Natural killer cell (primary cell): ENCODE measurements around the gene TSPAN10. TPM values are rescaled to one million over a fixed set of nuclear protein-coding genes. Genes with fewer than 3 reads are reported as not detected.

Experiments used
- ATAC-seq, 3 donors: fragments of 150-1000 bp in 2 of 3; fragments of 200-7000 bp in 1 of 3; cut with Tn5 transposase; 1 replicate in 1 of 3; 2 replicates in 2 of 3; pipeline ENCODE4 v1.10.0; 2021; ENCODE audit warnings: mild to moderate bottlenecking in 2 of 3, moderate library complexity in 2 of 3
- DNase-seq, 2 donors: peaks; one replicate each; pipeline versions ENCODE4 v3.0.0 to v3.0.0-alpha.2; 2013 to 2021; ENCODE audit warnings: mixed read lengths in 1 of 2
- H3K27ac ChIP-seq: one replicate; pipeline ENCODE4 v1.5.1; 2013; ENCODE audit warnings: mild to moderate bottlenecking, low read length
- H3K27me3 ChIP-seq: one replicate; pipeline ENCODE4 v1.6.1; 2013; ENCODE audit warnings: low read length; ENCODE audit not compliant: control insufficient read depth, insufficient read depth
- H3K36me3 ChIP-seq: one replicate; pipeline ENCODE4 v1.6.1; 2013; ENCODE audit warnings: low read length; ENCODE audit not compliant: control insufficient read depth, insufficient read depth
- H3K4me1 ChIP-seq: one replicate; pipeline ENCODE4 v1.6.1; 2013; ENCODE audit warnings: low read length; ENCODE audit not compliant: control insufficient read depth, insufficient read depth
- H3K4me3 ChIP-seq: one replicate; pipeline ENCODE4 v1.5.1; 2013; ENCODE audit warnings: low read length
- H3K9me3 ChIP-seq: one replicate; pipeline ENCODE4 v1.6.1; 2013; ENCODE audit warnings: low read length; ENCODE audit not compliant: control insufficient read depth, insufficient read depth
- H3K27ac Mint-ChIP-seq, 2 donors: one replicate each; pipeline ENCODE4 v1.8.0; 2022; ENCODE audit warnings: mild to moderate bottlenecking in 2 of 2, mixed read lengths in 2 of 2, moderate library complexity in 1 of 2
- H3K27me3 Mint-ChIP-seq, 2 donors: one replicate each; pipeline ENCODE4 v1.8.0; 2022; ENCODE audit warnings: low read depth in 2 of 2, mixed read lengths in 2 of 2
- H3K36me3 Mint-ChIP-seq: one replicate; pipeline ENCODE4 v1.8.0; 2022; ENCODE audit warnings: mixed read lengths
- H3K4me1 Mint-ChIP-seq, 2 donors: one replicate each; pipeline ENCODE4 v1.8.0; 2022; ENCODE audit warnings: mixed read lengths in 2 of 2
- H3K4me3 Mint-ChIP-seq: one replicate; pipeline ENCODE4 v1.8.0; 2022; ENCODE audit warnings: mild to moderate bottlenecking, moderate library complexity, mixed read lengths
- H3K9me3 Mint-ChIP-seq, 2 donors: one replicate each; pipeline ENCODE4 v1.8.0; 2022; ENCODE audit warnings: mixed read lengths in 2 of 2
- WGBS: methylation state at CpG from one replicate; pipeline ENCODE4 v1.1.7; 2013; ENCODE audit warnings: missing lambda C conversion rate; ENCODE audit not compliant: insufficient coverage; 5-methylcytosine and 5-hydroxymethylcytosine counted together
- intact Hi-C: fragments of 100-400 bp; cut with micrococcal nuclease; formaldehyde crosslinking; loops from one replicate; pipeline ENCODE4 v1.14.2; 2022
- total RNA-seq, 4 donors: library from RNA; stranded (reverse); fragments of 120-200 nt in 1 of 4; gene quantifications; one replicate each; pipeline versions ENCODE4 v1.2.3 to v1.2.4, GENCODE V29; 2013 to 2022
- TF ChIP-seq, protein P1 (sequence below): fragments of 200-600 bp; IDR thresholded peaks from one replicate; pipeline ENCODE4 v1.8.0; 2022; ENCODE audit warnings: antibody characterized with exemption

The TSPAN10 gene
- total RNA-seq, 3 donors from 2014 or later (not counting 1 experiment from before 2014, with no cell fraction given): 0.24 to 0.35 (median 0.29) TPM

DNA sequence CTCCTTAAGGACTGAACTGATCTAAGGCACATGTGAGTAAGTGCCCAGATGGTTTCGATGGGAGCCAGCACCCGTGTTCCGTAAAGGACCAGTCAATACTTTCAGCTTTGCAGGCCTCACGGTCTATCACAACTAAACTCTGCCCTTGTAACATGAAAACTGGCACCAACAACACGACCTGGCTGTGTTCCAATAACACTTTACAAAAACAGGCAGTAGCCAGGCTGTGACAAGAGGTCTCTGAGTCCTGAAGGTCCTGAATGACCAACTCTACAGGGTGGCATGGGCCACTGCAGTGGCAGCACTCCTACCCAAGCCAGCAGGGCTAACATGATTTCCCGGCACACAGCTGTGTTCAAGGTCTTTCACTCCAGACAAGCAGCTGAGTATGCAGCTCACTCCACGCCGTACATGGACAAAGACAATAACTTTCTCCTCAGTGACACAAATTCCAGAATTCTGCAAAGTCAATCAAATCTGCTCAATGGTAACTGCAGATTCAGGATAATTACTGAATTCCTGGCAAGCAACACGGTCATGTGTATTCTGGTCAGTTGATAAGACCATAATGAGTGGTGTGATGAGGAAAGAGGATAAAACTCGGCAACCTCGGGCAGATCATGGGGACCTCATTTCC, 15.4 kb upstream of the TSPAN10 start:
- 95% methylated on average over 9 of the region's 11 CpGs for WGBS
- ATAC-seq (no peak), DNase-seq (no peak)
- Mint-ChIP-seq H3K36me3 (peaks cover 31% of the 10 kb centered on the region), H3K4me3 (no peak overlapping the region), H3K4me1 (peaks cover 4 to 22% of the 10 kb centered on the region in 2 donors), H3K9me3 (peaks cover 0 to 8% of the 10 kb centered on the region in 2 donors), H3K27ac (no peak overlapping the region), H3K27me3 (no peaks in the 10 kb centered on the region)
- no peak overlapping the region for H3K27ac ChIP-seq
- H3K4me1 ChIP-seq: no peaks in the 10 kb centered on the region
- intact Hi-C loops: no loop called here
- no peaks in the 10 kb centered on the region for H3K27me3 ChIP-seq
- peaks cover 56% of the 10 kb centered on the region for H3K36me3 ChIP-seq
- H3K9me3 ChIP-seq: no peaks in the 10 kb centered on the region
- TF ChIP-seq, protein P1, sequence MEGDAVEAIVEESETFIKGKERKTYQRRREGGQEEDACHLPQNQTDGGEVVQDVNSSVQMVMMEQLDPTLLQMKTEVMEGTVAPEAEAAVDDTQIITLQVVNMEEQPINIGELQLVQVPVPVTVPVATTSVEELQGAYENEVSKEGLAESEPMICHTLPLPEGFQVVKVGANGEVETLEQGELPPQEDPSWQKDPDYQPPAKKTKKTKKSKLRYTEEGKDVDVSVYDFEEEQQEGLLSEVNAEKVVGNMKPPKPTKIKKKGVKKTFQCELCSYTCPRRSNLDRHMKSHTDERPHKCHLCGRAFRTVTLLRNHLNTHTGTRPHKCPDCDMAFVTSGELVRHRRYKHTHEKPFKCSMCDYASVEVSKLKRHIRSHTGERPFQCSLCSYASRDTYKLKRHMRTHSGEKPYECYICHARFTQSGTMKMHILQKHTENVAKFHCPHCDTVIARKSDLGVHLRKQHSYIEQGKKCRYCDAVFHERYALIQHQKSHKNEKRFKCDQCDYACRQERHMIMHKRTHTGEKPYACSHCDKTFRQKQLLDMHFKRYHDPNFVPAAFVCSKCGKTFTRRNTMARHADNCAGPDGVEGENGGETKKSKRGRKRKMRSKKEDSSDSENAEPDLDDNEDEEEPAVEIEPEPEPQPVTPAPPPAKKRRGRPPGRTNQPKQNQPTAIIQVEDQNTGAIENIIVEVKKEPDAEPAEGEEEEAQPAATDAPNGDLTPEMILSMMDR: no peak
- no peak overlapping the region for H3K4me3 ChIP-seq

- Histone ChIP-seq H3K9me3 (no peaks in the 10 kb centered on the region), H3K4me3 (no peak overlapping the region), H3K27me3 (no peaks in the 10 kb centered on the region), H3K36me3 (peaks cover 20% of the 10 kb centered on the region), H3K27ac (no peak overlapping the region), H3K4me1 (peaks cover 1% of the 10 kb centered on the region)
- Mint-ChIP-seq H3K4me3 (no peak overlapping the region), H3K27ac (no peak overlapping the region), H3K4me1 (peaks cover 0 to 13% of the 10 kb centered on the region in 2 donors), H3K9me3 (peaks cover 0 to 2% of the 10 kb centered on the region in 2 donors), H3K36me3 (peaks cover 4% of the 10 kb centered on the region), H3K27me3 (no peaks in the 10 kb centered on the region)
- 91% methylated on average over 8 of the region's 8 CpGs for WGBS
- intact Hi-C loops: no loop called here
- DNase-seq (no peak), ATAC-seq (no peak)
- TF ChIP-seq, protein P1: no peak
Observed at GRCh38 chr17:81630274-81630673, 6.7 kb upstream of the TSPAN10 start.

DNA sequence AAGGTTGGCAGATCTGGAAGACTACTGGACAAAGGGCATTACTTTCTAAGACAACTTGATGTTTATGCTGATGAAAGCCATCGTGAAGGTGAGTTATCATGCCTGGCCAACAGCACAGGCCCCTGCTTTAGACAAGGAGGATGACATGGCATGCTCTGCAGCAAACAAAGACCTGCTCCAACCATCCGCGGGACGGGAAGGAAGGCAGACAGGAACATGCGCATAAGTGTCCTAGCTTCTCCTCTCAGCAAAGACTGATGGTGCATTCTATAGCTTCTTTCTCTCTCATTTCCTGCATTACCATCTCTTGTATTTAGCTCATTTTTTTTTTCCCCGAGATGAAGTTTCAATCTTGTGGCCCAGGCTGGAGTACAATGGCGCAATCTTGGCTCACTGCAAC, 5.5 kb upstream of the TSPAN10 start:
- no peaks in the 10 kb centered on the region for H3K9me3 Mint-ChIP-seq
- TF ChIP-seq, protein P1: no peak

GRCh38 chr17:81635431-81635830, 1.6 kb upstream of the TSPAN10 start:
- intact Hi-C loops: no loop called here
- Mint-ChIP-seq H3K27ac (peak overlapping the region in 1 of 2 donors; percentile 84), H3K4me3 (peak overlapping the region; percentile 96), H3K4me1 (peaks cover 9 to 21% of the 10 kb centered on the region in 2 donors), H3K9me3 (no peaks in the 10 kb centered on the region), H3K36me3 (no peaks in the 10 kb centered on the region), H3K27me3 (no peaks in the 10 kb centered on the region)
- no peak for DNase-seq
- Histone ChIP-seq H3K9me3 (no peaks in the 10 kb centered on the region), H3K4me3 (no peak overlapping the region), H3K27me3 (no peaks in the 10 kb centered on the region), H3K4me1 (peaks cover 20% of the 10 kb centered on the region), H3K36me3 (peaks cover 2% of the 10 kb centered on the region), H3K27ac (no peak overlapping the region)
- TF ChIP-seq, protein P1: no peak
- 93% methylated on average over 5 of the region's 5 CpGs for WGBS
- no peak for ATAC-seq

More for the DNA sequence above, 5.5 kb upstream of the TSPAN10 start:
- Histone ChIP-seq H3K4me3 (no peak overlapping the region), H3K9me3 (no peaks in the 10 kb centered on the region), H3K36me3 (peaks cover 14% of the 10 kb centered on the region), H3K4me1 (peaks cover 13% of the 10 kb centered on the region), H3K27me3 (no peaks in the 10 kb centered on the region), H3K27ac (no peak overlapping the region)
- no peaks in the 10 kb centered on the region for H3K27me3 Mint-ChIP-seq
- intact Hi-C loops: no loop called here
- ATAC-seq: no peak
- no peaks in the 10 kb centered on the region for H3K36me3 Mint-ChIP-seq
- no peak for DNase-seq
- peaks cover 9 to 21% of the 10 kb centered on the region in 2 donors for H3K4me1 Mint-ChIP-seq
- H3K27ac Mint-ChIP-seq: no peak overlapping the region
- H3K4me3 Mint-ChIP-seq: no peak overlapping the region
- 92% methylated on average over 6 of the region's 7 CpGs for WGBS
